ENCODE data around the gene EID3. TPM values are rescaled to one million over a fixed set of nuclear protein-coding genes. Genes with fewer than 3 reads are reported as not detected.

Gene EID3
- total and polyA plus RNA-seq, 10 of the 15 experiments (the other 5 are each of a cell fraction or from before 2014, with no cell fraction given), result 0.92 to 7.0 (median 4.3) TPM

DNA sequence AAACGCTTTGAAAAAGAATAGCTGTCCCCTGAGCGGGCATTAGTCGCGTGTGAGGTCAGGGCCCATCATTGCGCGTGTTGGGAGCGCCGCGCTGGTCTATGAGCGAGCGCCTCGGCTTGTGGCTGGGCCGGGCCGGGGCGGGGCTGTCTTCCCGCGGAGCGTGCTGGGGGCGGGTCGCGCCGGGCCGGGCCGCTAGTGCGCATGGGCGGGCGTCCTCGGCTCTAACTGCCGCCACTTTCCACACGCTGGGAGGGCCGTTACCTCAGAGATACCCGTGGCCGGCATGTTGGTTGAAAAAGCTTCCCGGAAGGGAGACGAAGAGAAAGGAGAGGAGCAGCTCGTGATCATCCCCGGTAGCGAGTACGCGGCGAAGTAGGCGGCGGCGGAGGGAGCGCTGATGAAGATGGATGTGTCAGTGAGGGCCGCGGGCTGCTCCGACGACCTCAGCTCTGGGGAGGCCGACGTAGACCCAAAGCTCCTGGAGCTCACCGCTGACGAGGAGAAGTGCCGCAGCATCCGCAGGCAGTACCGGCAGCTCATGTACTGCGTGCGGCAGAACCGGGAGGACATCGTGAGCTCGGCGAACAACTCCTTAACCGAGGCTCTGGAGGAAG is at the start of gene EID3 (continued):
- TF ChIP-seq MYB (IDR thresholded peaks at IDR 0.05; ENCODE audit: borderline replicate concordance, low read depth, low read length) (no peak), NFIC (IDR thresholded peaks at IDR 0.05; ENCODE audit: low read depth, low read length) (no peak), TBL1XR1 (IDR thresholded peaks at IDR 0.05; ENCODE audit: low read depth, low read length) (no peak), POLR2AphosphoS2 (IDR thresholded peaks at IDR 0.05; ENCODE audit: low read depth, low read length) (no peak), TAF1 (IDR thresholded peaks at IDR 0.05; ENCODE audit: borderline replicate concordance, low read depth, low read length) (peak; percentile 33; the same call in 1 of the 2 replicates), WRNIP1 (IDR thresholded peaks at IDR 0.05; ENCODE audit: borderline replicate concordance, low read depth, low read length) (no peak), FOXK2 (IDR thresholded peaks at IDR 0.05) (no peak), MTA2 (IDR thresholded peaks at IDR 0.05; ENCODE audit: low read depth) (no peak), EP300 (IDR thresholded peaks at IDR 0.05; ENCODE audit: borderline replicate concordance in 1 of 2, control insufficient read depth in 1 of 2, low read depth in 2 of 2, low read length in 2 of 2) (no peak), EZH2 (IDR thresholded peaks at IDR 0.05; ENCODE audit: borderline replicate concordance, control insufficient read depth, low read depth, low read length) (no peak), STAT1 (conservative IDR thresholded peaks at IDR 0.05) (no peak), TCF3 (IDR thresholded peaks at IDR 0.05; ENCODE audit: borderline replicate concordance, insufficient read depth, low read depth, low read length) (no peak), MYC (IDR thresholded peaks at IDR 0.05; ENCODE audit: insufficient read depth, insufficient read length, insufficient replicate concordance, low read length, severe bottlenecking) (no peak), SP1 (IDR thresholded peaks at IDR 0.05; ENCODE audit: low read depth, low read length) (no peak), CREB1 (IDR thresholded peaks at IDR 0.05; ENCODE audit: low read depth) (peak; percentile 95), ETV6 (conservative IDR thresholded peaks at IDR 0.05 in 1 of 2, IDR thresholded peaks at IDR 0.05 in 1 of 2; ENCODE audit: borderline replicate concordance in 1 of 2, low read depth in 1 of 2) (0 out of 4 replicates have a peak, but pooled peaks of 1 of the 2 experiments have one; percentile 17)
- TF ChIP-seq, protein P1, sequence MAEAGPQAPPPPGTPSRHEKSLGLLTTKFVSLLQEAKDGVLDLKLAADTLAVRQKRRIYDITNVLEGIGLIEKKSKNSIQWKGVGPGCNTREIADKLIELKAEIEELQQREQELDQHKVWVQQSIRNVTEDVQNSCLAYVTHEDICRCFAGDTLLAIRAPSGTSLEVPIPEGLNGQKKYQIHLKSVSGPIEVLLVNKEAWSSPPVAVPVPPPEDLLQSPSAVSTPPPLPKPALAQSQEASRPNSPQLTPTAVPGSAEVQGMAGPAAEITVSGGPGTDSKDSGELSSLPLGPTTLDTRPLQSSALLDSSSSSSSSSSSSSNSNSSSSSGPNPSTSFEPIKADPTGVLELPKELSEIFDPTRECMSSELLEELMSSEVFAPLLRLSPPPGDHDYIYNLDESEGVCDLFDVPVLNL (IDR thresholded peaks at IDR 0.05; ENCODE audit: low read depth, low read length), result no peak
- TF ChIP-seq, protein P2, sequence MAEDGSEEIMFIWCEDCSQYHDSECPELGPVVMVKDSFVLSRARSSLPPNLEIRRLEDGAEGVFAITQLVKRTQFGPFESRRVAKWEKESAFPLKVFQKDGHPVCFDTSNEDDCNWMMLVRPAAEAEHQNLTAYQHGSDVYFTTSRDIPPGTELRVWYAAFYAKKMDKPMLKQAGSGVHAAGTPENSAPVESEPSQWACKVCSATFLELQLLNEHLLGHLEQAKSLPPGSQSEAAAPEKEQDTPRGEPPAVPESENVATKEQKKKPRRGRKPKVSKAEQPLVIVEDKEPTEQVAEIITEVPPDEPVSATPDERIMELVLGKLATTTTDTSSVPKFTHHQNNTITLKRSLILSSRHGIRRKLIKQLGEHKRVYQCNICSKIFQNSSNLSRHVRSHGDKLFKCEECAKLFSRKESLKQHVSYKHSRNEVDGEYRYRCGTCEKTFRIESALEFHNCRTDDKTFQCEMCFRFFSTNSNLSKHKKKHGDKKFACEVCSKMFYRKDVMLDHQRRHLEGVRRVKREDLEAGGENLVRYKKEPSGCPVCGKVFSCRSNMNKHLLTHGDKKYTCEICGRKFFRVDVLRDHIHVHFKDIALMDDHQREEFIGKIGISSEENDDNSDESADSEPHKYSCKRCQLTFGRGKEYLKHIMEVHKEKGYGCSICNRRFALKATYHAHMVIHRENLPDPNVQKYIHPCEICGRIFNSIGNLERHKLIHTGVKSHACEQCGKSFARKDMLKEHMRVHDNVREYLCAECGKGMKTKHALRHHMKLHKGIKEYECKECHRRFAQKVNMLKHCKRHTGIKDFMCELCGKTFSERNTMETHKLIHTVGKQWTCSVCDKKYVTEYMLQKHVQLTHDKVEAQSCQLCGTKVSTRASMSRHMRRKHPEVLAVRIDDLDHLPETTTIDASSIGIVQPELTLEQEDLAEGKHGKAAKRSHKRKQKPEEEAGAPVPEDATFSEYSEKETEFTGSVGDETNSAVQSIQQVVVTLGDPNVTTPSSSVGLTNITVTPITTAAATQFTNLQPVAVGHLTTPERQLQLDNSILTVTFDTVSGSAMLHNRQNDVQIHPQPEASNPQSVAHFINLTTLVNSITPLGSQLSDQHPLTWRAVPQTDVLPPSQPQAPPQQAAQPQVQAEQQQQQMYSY (CRISPR knock-in tag; IDR thresholded peaks at IDR 0.05), result no peak
- TF ChIP-seq, protein P3, sequence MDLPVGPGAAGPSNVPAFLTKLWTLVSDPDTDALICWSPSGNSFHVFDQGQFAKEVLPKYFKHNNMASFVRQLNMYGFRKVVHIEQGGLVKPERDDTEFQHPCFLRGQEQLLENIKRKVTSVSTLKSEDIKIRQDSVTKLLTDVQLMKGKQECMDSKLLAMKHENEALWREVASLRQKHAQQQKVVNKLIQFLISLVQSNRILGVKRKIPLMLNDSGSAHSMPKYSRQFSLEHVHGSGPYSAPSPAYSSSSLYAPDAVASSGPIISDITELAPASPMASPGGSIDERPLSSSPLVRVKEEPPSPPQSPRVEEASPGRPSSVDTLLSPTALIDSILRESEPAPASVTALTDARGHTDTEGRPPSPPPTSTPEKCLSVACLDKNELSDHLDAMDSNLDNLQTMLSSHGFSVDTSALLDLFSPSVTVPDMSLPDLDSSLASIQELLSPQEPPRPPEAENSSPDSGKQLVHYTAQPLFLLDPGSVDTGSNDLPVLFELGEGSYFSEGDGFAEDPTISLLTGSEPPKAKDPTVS (IDR thresholded peaks at IDR 0.05; ENCODE audit: low read depth, low read length), result no peak
- TF ChIP-seq, protein P4, sequence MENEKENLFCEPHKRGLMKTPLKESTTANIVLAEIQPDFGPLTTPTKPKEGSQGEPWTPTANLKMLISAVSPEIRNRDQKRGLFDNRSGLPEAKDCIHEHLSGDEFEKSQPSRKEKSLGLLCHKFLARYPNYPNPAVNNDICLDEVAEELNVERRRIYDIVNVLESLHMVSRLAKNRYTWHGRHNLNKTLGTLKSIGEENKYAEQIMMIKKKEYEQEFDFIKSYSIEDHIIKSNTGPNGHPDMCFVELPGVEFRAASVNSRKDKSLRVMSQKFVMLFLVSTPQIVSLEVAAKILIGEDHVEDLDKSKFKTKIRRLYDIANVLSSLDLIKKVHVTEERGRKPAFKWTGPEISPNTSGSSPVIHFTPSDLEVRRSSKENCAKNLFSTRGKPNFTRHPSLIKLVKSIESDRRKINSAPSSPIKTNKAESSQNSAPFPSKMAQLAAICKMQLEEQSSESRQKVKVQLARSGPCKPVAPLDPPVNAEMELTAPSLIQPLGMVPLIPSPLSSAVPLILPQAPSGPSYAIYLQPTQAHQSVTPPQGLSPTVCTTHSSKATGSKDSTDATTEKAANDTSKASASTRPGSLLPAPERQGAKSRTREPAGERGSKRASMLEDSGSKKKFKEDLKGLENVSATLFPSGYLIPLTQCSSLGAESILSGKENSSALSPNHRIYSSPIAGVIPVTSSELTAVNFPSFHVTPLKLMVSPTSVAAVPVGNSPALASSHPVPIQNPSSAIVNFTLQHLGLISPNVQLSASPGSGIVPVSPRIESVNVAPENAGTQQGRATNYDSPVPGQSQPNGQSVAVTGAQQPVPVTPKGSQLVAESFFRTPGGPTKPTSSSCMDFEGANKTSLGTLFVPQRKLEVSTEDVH (IDR thresholded peaks at IDR 0.05; ENCODE audit: low read depth, partially characterized antibody), result no peak

All from GM12878 (cell line).